K562 (cell line): Measurements from ENCODE around the gene FAM199X. TPM values are rescaled to one million over a fixed set of nuclear protein-coding genes. Genes with fewer than 3 reads are reported as not detected.
A peak's percentile ranks its signal among the peaks of the same experiment; 100 is the strongest.

ENCODE experiments used
- ATAC-seq: fragments of 200-7000 bp; cut with Tn5 transposase; 3 replicates; pipeline ENCODE4 v1.9.1; 2020; ENCODE audit warnings: moderate library complexity
- BruUV-seq: library from RNA; stranded (reverse); fragments of 400-500 nt; replicated peaks from 2 replicates; lab custom pipeline; 2021; lab: Mats Ljungman, UMichigan
- CTCF ChIA-PET: fragments of 300-600 bp; formaldehyde crosslinking; extraction: SDS; loops from one replicate; lab custom pipeline; 2021; ENCODE audit warnings: low intra/inter-chr PET ratio; lab: Yijun Ruan, JAX
- POLR2A ChIA-PET: fragments of 300-600, 350-650 bp; sonication (Branson Sonifier 250); formaldehyde crosslinking; extraction: SDS; loops from one replicate; lab custom pipeline; 2021; ENCODE audit warnings: antibody characterized with exemption, inconsistent platforms; lab: Yijun Ruan, JAX
- DNase-seq, 4 experiments: peaks; one replicate each; pipeline versions ENCODE4 v3.0.0 to v3.0.0-alpha.2; 2011 to 2018; ENCODE audit warnings: low spot score in 3 of 4, mixed read lengths in 3 of 4; ENCODE audit errors: extremely low read depth in 1 of 4
- FAIRE-seq: peaks from 2 replicates; lab custom pipeline; 2011; peaks lifted over from hg19 to GRCh38; lab: Jason Lieb, UNC
- H2AFZ ChIP-seq: 2 replicates; pipeline ENCODE4 v1.6.0; 2011; ENCODE audit warnings: low read depth, low read length, control low read depth, inconsistent platforms
- H3K27ac ChIP-seq: fragments of 200-600 bp; 3 replicates; pipeline ENCODE4 v1.8.0; 2011; ENCODE audit warnings: low read depth, mild to moderate bottlenecking, control low read depth, inconsistent platforms, low read length, moderate library complexity, mixed read lengths; ENCODE audit errors: extremely low read depth
- H3K27me3 ChIP-seq, 2 experiments: fragments of 300-600 bp in 1 of 2; 2 replicates in 1 of 2; 3 replicates in 1 of 2; pipeline versions ENCODE4 v1.6.0 to v1.8.0; 2011; ENCODE audit warnings: inconsistent platforms in 2 of 2, low read length in 2 of 2, mild to moderate bottlenecking in 1 of 2, mixed read lengths in 1 of 2, moderate library complexity in 1 of 2; ENCODE audit not compliant: control insufficient read depth in 2 of 2, insufficient read depth in 2 of 2
- H3K36me3 ChIP-seq: fragments of 300-600 bp; 3 replicates; pipeline ENCODE4 v1.8.0; 2011; ENCODE audit warnings: mild to moderate bottlenecking, low read length, inconsistent platforms; ENCODE audit not compliant: control insufficient read depth, insufficient read depth
- H3K4me1 ChIP-seq, 2 experiments: fragments of 200-600 bp in 1 of 2; replicated peaks in 1 of 2; 2 replicates in 1 of 2; 3 replicates in 1 of 2; pipeline versions ENCODE4 v1.5.1 to v1.8.0; 2011; ENCODE audit warnings: inconsistent platforms in 2 of 2, low read length in 2 of 2, mild to moderate bottlenecking in 1 of 2, mixed read lengths in 1 of 2, moderate library complexity in 1 of 2; ENCODE audit not compliant: control insufficient read depth in 2 of 2, insufficient read depth in 2 of 2
- H3K4me2 ChIP-seq: 2 replicates; pipeline ENCODE4 v1.6.1; 2011; ENCODE audit warnings: low read length, control low read depth, inconsistent platforms, mixed read lengths; ENCODE audit not compliant: insufficient read depth
- H3K4me3 ChIP-seq: fragments of 200-600 bp; sonication (generic), shearing (Covaris generic); 2 replicates; pipeline ENCODE4 v1.5.1; 2016; ENCODE audit warnings: control low read depth, inconsistent platforms
- H3K79me2 ChIP-seq: fragments of 200-600 bp; 3 replicates; pipeline ENCODE4 v1.8.0; 2011; ENCODE audit warnings: low read length, inconsistent platforms; ENCODE audit not compliant: control insufficient read depth, insufficient read depth
- H3K9ac ChIP-seq, 2 experiments: 2 replicates each; pipeline versions ENCODE4 v1.6.0 to v1.6.1; 2011; ENCODE audit warnings: low read depth in 2 of 2, low read length in 2 of 2, control low read depth in 1 of 2, inconsistent platforms in 1 of 2, mild to moderate bottlenecking in 1 of 2, mixed read lengths in 1 of 2; ENCODE audit not compliant: insufficient read depth in 1 of 2
- H3K9me1 ChIP-seq: one replicate; pipeline ENCODE4 v1.6.0; 2011; ENCODE audit warnings: inconsistent platforms, mild to moderate bottlenecking, low read length, moderate library complexity; ENCODE audit not compliant: control insufficient read depth, insufficient read depth
- H3K9me3 ChIP-seq: replicated peaks from 2 replicates; pipeline ENCODE4 v1.5.1; 2011; ENCODE audit warnings: low read depth, low read length, inconsistent platforms; ENCODE audit not compliant: control insufficient read depth, insufficient read depth
- H4K20me1 ChIP-seq: replicated peaks from 2 replicates; pipeline ENCODE4 v1.6.1; 2011; ENCODE audit warnings: low read length, inconsistent platforms, mixed read lengths; ENCODE audit not compliant: control insufficient read depth, insufficient read depth
- BDP1 ChIP-seq: IDR thresholded peaks from 3 replicates; pipeline ENCODE4 v1.6.1; 2011; ENCODE audit not compliant: insufficient read length, insufficient read depth
- C11orf30 ChIP-seq: fragments of 450-650 bp; IDR thresholded peaks from 2 replicates; pipeline ENCODE4 v1.6.1; 2016; ENCODE audit warnings: low read depth, mild to moderate bottlenecking
- GTF2A2 ChIP-seq: IDR thresholded peaks from 2 replicates; pipeline ENCODE4 v1.6.1; 2016; ENCODE audit warnings: mild to moderate bottlenecking, missing genetic modification characterization, missing compliant biosample characterization
- KLF16 ChIP-seq: IDR thresholded peaks from 2 replicates; pipeline ENCODE4 v1.6.1; 2016; ENCODE audit warnings: antibody characterized with exemption
- MAFG ChIP-seq: fragments of 450-650 bp; conservative IDR thresholded peaks from 2 replicates; pipeline ENCODE4 v1.6.1; 2016; ENCODE audit warnings: missing genetic modification characterization, missing compliant biosample characterization
- MAFK ChIP-seq: IDR thresholded peaks from 2 replicates; pipeline ENCODE4 v1.6.1; 2011; ENCODE audit warnings: low read length, improper control_type of control experiment
- MYNN ChIP-seq, 2 experiments: sonication (generic); formaldehyde crosslinking in 1 of 2; IDR thresholded peaks; 2 replicates each; pipeline versions ENCODE4 v1.5.0 to v1.6.1; 2016 to 2020; ENCODE audit warnings: antibody characterized with exemption in 1 of 2, missing genetic modification reagents in 1 of 2
- PPARD ChIP-seq: fragments of 250-450 bp; sonication (Bioruptor Pico); IDR thresholded peaks from 2 replicates; pipeline ENCODE4 v1.8.0; 2022; ENCODE audit warnings: inconsistent platforms, mild to moderate bottlenecking, moderate library complexity
- RBM34 ChIP-seq: fragments of 200-400 bp; formaldehyde crosslinking; IDR thresholded peaks from 2 replicates; pipeline ENCODE4 v1.6.1; 2018; ENCODE audit warnings: low read length, borderline replicate concordance; ENCODE audit not compliant: insufficient read depth
- TCF7L2 ChIP-seq: fragments of 150-350 bp; IDR thresholded peaks from 2 replicates; pipeline ENCODE4 v1.6.1; 2016; ENCODE audit warnings: low read depth, mild to moderate bottlenecking, low read length, moderate library complexity
- TCFL5 ChIP-seq: fragments of 250-450 bp; sonication (Bioruptor Pico); conservative IDR thresholded peaks from 2 replicates; pipeline ENCODE4 v1.6.1; 2021; ENCODE audit warnings: mild to moderate bottlenecking, moderate library complexity, matching md5 sums
- XRCC4 ChIP-seq: IDR thresholded peaks from one replicate; pipeline ENCODE4 v1.6.1; 2011; ENCODE audit not compliant: insufficient read depth, insufficient read length; ENCODE audit errors: extremely low read depth
- ZNF316 ChIP-seq: fragments of 450-650 bp; IDR thresholded peaks from 2 replicates; pipeline ENCODE4 v1.6.1; 2016
- ZNF444 ChIP-seq: fragments of 250-450 bp; sonication (Bioruptor Pico); IDR thresholded peaks from 2 replicates; pipeline ENCODE4 v1.4.0; 2020; ENCODE audit warnings: mild to moderate bottlenecking, moderate library complexity
- ZNF551 ChIP-seq: fragments of 250-450 bp; sonication (Bioruptor Pico); IDR thresholded peaks from 2 replicates; pipeline ENCODE4 v1.5.0; 2021; ENCODE audit warnings: mild to moderate bottlenecking, moderate library complexity
- WGBS: fragments of 100-300 bp; shearing (Covaris generic); methylation state at CpG from one replicate; pipeline ENCODE4 v1.1.6; 2016; ENCODE audit warnings: low coverage, mixed read lengths; ENCODE audit not compliant: insufficient coverage; ENCODE audit errors: missing lambda C conversion rate; 5-methylcytosine and 5-hydroxymethylcytosine counted together
- in situ Hi-C: fragments of 300-500 bp; cut with MboI; formaldehyde crosslinking; loops from 4 replicates; pipeline ENCODE4 v1.15.0; 2018; ENCODE audit warnings: inconsistent platforms, mixed read lengths
- intact Hi-C: fragments of 100-400 bp; cut with micrococcal nuclease; formaldehyde crosslinking; loops from 2 replicates; pipeline ENCODE4 v1.14.2; 2022
- polyA plus RNA-seq, 8 experiments: library from polyadenylated mRNA; depleted of rRNA in 4 of 8; stranded (reverse) in 5 of 8; unstranded in 3 of 8; fragments of >200 nt; fragmentation: Nextera tagmentation in 2 of 8; fragmentation: Illumina TruSeq in 1 of 8; extraction: Ambion mirVana in 2 of 8; extraction: Trizol in 1 of 8; gene quantifications; 2 replicates each; pipeline versions ENCODE4 v1.2.1 to v1.2.3, GENCODE V29; 2011 to 2014; ENCODE audit warnings: inconsistent platforms in 1 of 8, missing spikeins in 1 of 8
- total RNA-seq, 7 experiments: library from RNA; depleted of rRNA in 6 of 7; stranded (reverse); fragments of >200 nt in 6 of 7; fragmentation: Illumina TruSeq in 2 of 7; extraction: Trizol in 2 of 7; gene quantifications; 2 replicates each; pipeline versions ENCODE4 v1.2.1 to v1.2.3, GENCODE V29; 2011 to 2021; ENCODE audit warnings: low replicate concordance in 1 of 7
- TF ChIP-seq, protein P1 (sequence below): fragments of 250-450 bp; sonication (Bioruptor Pico); IDR thresholded peaks from 2 replicates; pipeline ENCODE4 v1.5.0; 2021
- TF ChIP-seq, protein P2 (sequence below): sonication (generic); formaldehyde crosslinking; IDR thresholded peaks from 2 replicates; pipeline ENCODE4 v1.8.1; 2023; ENCODE audit warnings: mild to moderate bottlenecking, missing genetic modification reagents

FAM199X gene
- total and polyA plus RNA-seq, 9 of the 15 experiments (the other 6 are each of a cell fraction or from before 2014, with no cell fraction given): 4.6 to 22.2 (median 13.7) TPM

DNA sequence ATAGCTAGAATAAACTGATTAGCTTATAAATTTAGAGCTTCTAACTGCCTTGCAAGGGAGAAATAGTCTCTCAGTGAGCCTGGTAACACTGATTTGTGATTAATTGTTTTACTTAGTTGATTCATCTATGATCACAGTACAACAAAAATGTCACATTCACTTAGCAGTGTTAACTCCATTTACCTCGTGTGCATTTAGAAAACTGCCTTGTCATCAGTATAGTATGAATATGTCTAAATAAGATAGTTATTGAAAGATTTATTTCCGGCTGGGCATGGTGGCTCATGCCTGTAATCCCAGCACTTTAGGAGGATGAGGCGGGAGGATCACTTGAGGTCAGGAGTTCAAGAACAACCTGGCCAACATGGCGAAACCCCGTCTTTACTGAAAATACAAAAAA, 39.3 kb downstream of the FAM199X start:
- WGBS: 33% methylated on average over 5 of the region's 5 CpGs
- BruUV-seq: no TSS peak
- intact Hi-C loops: no loop called here

DNA sequence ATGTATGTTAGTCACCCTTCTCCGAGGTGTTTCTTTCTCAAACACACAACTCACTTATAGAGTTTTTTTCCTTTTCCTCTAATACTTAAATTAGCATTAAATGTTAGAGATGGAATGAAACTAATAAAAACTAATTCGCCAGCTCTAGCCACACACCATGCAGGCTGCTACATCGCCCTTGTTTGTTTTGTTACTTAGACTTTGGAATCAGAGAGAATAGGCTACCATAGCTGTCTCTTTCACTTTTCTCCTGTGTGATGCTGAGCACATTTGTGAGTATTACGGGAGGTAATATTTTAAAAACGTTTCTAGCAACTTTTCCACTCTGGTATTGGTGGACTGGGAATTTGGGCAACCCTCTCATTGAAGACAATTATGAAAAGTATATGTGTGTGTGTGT, 44.9 kb downstream of the FAM199X start:
- no peak overlapping the region for H3K27ac ChIP-seq
- ChIA-PET POLR2A (interaction anchor here (0.7 kb wide), 1 partner anchor 14 kb away, joined by 6 read pairs; no protein-coding TSS in a partner anchor), CTCF (no interaction called here)
- no TSS peak for BruUV-seq
- no peak for FAIRE-seq
- H4K20me1 ChIP-seq: no peaks in the 10 kb centered on the region
- TF ChIP-seq, protein P1, sequence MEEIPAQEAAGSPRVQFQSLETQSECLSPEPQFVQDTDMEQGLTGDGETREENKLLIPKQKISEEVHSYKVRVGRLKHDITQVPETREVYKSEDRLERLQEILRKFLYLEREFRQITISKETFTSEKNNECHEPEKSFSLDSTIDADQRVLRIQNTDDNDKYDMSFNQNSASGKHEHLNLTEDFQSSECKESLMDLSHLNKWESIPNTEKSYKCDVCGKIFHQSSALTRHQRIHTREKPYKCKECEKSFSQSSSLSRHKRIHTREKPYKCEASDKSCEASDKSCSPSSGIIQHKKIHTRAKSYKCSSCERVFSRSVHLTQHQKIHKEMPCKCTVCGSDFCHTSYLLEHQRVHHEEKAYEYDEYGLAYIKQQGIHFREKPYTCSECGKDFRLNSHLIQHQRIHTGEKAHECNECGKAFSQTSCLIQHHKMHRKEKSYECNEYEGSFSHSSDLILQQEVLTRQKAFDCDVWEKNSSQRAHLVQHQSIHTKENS (CRISPR knock-in tag): no peak
- TF ChIP-seq TCF7L2 (no peak), KLF16 (no peak), XRCC4 (no peak), MYNN (IDR thresholded peaks at IDR 0.05) (no peak), MYNN (CRISPR knock-in tag; IDR thresholded peaks at IDR 0.05) (no peak), ZNF444 (CRISPR knock-in tag) (no peak), GTF2A2 (tag) (no peak), RBM34 (no peak), TCFL5 (CRISPR knock-in tag) (no peak), BDP1 (no peak)
- TF ChIP-seq, protein P2, sequence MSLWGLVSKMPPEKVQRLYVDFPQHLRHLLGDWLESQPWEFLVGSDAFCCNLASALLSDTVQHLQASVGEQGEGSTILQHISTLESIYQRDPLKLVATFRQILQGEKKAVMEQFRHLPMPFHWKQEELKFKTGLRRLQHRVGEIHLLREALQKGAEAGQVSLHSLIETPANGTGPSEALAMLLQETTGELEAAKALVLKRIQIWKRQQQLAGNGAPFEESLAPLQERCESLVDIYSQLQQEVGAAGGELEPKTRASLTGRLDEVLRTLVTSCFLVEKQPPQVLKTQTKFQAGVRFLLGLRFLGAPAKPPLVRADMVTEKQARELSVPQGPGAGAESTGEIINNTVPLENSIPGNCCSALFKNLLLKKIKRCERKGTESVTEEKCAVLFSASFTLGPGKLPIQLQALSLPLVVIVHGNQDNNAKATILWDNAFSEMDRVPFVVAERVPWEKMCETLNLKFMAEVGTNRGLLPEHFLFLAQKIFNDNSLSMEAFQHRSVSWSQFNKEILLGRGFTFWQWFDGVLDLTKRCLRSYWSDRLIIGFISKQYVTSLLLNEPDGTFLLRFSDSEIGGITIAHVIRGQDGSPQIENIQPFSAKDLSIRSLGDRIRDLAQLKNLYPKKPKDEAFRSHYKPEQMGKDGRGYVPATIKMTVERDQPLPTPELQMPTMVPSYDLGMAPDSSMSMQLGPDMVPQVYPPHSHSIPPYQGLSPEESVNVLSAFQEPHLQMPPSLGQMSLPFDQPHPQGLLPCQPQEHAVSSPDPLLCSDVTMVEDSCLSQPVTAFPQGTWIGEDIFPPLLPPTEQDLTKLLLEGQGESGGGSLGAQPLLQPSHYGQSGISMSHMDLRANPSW (CRISPR knock-in tag): no peak
- WGBS: 8% methylated on average over 4 of the region's 5 CpGs
- intact Hi-C loops (no loop called here), in situ Hi-C loops (no loop called here)
- no peak overlapping the region for H2AFZ ChIP-seq
- no peak overlapping the region for H3K9ac ChIP-seq
- H3K4me1 ChIP-seq: no peaks in the 10 kb centered on the region
- no peaks in the 10 kb centered on the region for H3K9me1 ChIP-seq
- no peaks in the 10 kb centered on the region for H3K36me3 ChIP-seq
- H3K4me3 ChIP-seq: no peak overlapping the region
- DNase-seq: no peak
- no peaks in the 10 kb centered on the region for H3K79me2 ChIP-seq
- no peak for ATAC-seq
- no peaks in the 10 kb centered on the region for H3K9me3 ChIP-seq
- H3K27me3 ChIP-seq: no peaks in the 10 kb centered on the region
- H3K4me2 ChIP-seq: no peak overlapping the region

More for the DNA sequence above, 39.3 kb downstream of the FAM199X start:
- no peak for ATAC-seq
- in situ Hi-C loops: no loop called here
- TF ChIP-seq C11orf30: peak; percentile 43; the same call in 1 of the 2 replicates
- no peak for TF ChIP-seq PPARD (CRISPR knock-in tag)
- no peak for TF ChIP-seq ZNF551 (CRISPR knock-in tag)
- peak; percentile 37; the same call in 1 of the 2 replicates for TF ChIP-seq MAFK
- peak; percentile 64 for TF ChIP-seq ZNF316
- TF ChIP-seq MAFG (tag): peak; percentile 47
- Histone ChIP-seq H3K9me1 (no peaks in the 10 kb centered on the region), H3K9me3 (no peaks in the 10 kb centered on the region), H3K4me1 (no peaks in the 10 kb centered on the region), H3K79me2 (no peaks in the 10 kb centered on the region), H3K27me3 (no peaks in the 10 kb centered on the region), H3K27ac (no peak overlapping the region), H3K9ac (no peak overlapping the region), H3K4me3 (no peak overlapping the region), H3K4me2 (no peak overlapping the region), H3K36me3 (no peaks in the 10 kb centered on the region), H2AFZ (no peak overlapping the region), H4K20me1 (no peaks in the 10 kb centered on the region)
- no peak for FAIRE-seq
- ChIA-PET CTCF (no interaction called here), POLR2A (no interaction called here)
- DNase-seq: no peak
